AG09309 (cell line): Measurements from ENCODE around the gene TOGARAM2.

ENCODE experiments used
- DNase-seq: peaks from one replicate; pipeline ENCODE4 v3.0.0-alpha.2; 2010; ENCODE audit warnings: low read depth
- H3K4me3 ChIP-seq: 2 replicates; pipeline ENCODE4 v1.5.1; 2011; ENCODE audit warnings: mild to moderate bottlenecking, low read depth, low read length, moderate library complexity; ENCODE audit not compliant: control insufficient read depth
- TF ChIP-seq, protein P1 (sequence below): IDR thresholded peaks from 2 replicates; pipeline ENCODE4 v1.5.1; 2011; ENCODE audit warnings: mild to moderate bottlenecking, low read depth, low read length, inconsistent platforms; ENCODE audit not compliant: insufficient read depth, control insufficient read depth; ENCODE audit errors: missing control alignments

TOGARAM2 gene

DNA sequence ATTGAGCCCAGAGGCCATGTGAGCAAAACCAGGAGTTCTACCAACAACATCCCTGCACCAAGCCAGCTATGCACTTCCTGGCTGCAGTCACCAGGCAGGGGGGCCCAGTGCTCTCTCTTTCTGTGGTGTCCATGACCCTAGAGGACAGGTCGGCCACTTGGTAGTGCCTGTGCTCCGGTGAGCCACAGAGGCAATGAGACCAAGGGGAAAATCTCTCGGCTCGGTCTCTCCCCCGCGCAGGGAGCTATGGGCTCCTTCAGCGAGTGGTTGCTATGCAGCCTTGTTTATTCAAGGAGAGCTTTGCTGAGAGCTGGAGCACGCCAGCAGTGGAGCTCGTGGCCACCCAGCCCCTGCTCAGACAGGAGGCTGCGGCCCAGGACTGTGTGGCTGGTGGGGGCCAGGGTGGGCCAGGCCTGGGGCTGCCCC, at the start of gene TOGARAM2:
Gene TOGARAM2 (plus strand): TSS at position 283 of the 426 bp plus-strand sequence. CDS start 13,537 bp downstream, outside the sequence.
- DNase-seq, result no peak
- TF ChIP-seq, protein P1, sequence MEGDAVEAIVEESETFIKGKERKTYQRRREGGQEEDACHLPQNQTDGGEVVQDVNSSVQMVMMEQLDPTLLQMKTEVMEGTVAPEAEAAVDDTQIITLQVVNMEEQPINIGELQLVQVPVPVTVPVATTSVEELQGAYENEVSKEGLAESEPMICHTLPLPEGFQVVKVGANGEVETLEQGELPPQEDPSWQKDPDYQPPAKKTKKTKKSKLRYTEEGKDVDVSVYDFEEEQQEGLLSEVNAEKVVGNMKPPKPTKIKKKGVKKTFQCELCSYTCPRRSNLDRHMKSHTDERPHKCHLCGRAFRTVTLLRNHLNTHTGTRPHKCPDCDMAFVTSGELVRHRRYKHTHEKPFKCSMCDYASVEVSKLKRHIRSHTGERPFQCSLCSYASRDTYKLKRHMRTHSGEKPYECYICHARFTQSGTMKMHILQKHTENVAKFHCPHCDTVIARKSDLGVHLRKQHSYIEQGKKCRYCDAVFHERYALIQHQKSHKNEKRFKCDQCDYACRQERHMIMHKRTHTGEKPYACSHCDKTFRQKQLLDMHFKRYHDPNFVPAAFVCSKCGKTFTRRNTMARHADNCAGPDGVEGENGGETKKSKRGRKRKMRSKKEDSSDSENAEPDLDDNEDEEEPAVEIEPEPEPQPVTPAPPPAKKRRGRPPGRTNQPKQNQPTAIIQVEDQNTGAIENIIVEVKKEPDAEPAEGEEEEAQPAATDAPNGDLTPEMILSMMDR, result no peak

DNA sequence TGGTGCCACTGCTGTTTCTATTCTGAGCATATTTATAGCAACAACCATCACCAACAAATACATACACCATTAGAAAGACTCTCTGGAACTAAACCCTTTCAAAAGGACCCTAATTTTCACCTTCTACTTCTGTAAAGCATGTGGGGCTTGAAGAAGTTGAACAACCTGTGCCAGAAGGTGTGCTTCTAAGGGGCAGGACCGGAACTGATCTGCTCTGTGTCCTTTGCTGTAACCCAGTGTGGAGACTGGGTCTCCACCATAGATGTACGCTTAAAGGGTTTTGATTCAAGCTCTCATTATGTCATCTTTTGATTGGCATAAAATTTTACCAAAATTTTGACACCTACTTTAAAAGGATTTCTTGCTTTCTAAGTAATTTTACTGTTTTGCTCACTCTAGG, 46.3 kb upstream of the TOGARAM2 start:
- H3K4me3 ChIP-seq, result no peak overlapping the region
- TF ChIP-seq, protein P1, result no peak
- DNase-seq, result no peak

More for the DNA sequence above, at the start of gene TOGARAM2:
- no peak within 1 kb of the TSS for H3K4me3 ChIP-seq

DNA sequence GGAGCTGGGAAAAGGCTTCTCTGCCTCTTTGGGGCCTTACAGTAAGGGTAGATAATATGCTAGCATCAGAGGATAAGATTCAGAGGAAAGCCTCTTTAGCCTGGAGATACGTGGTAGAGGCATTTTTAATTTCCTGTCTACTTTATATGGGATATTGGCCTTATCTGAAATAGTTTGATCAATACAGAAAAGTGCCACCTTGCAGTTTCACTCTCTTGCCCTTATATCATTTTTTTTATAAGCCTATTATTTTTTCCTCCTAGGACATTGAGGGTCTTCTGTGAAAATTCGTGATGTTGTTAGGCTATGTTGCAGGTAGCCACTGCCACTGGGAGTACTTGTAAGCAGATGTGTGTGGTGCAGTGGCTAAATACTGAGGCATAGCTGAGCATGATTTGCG, 40.1 kb upstream of the TOGARAM2 start:
- TF ChIP-seq, protein P1, result no peak
- no peak for DNase-seq
- H3K4me3 ChIP-seq, result no peak overlapping the region

DNA sequence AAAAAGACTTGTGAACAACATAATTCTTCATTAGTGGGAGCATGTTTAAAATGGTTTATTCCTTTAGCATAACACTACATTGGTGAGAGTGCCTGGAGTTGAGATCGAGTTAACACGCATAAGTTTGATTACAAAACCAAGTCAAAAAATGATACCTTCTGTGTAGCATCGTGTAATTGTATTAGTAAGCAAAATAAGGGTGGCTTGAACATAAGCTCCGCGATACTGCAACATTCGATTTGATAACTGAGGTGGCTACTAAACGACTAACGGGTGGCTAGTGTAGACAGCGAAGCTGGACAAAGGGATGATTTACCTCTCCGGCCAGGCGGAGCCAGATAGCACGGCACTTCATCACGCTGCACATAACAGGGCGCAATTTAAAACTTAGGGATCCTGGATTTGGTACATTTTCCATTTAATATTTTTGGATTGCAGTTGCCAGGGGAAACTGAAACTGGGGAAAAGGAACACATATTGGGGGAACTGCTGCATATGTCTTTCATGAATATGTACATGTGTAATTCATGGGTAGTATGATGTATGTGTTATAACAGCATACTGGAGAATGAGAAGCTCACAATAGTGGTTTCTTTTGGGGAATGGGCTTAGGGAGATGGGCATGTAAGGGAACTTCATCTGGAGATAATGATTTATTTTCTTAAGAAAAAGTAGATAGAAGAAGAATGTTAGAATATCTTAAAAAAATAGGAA, 36.4 kb upstream of the TOGARAM2 start:
- DNase-seq, result no peak
- TF ChIP-seq, protein P1, result no peak
- no peak overlapping the region for H3K4me3 ChIP-seq

DNA sequence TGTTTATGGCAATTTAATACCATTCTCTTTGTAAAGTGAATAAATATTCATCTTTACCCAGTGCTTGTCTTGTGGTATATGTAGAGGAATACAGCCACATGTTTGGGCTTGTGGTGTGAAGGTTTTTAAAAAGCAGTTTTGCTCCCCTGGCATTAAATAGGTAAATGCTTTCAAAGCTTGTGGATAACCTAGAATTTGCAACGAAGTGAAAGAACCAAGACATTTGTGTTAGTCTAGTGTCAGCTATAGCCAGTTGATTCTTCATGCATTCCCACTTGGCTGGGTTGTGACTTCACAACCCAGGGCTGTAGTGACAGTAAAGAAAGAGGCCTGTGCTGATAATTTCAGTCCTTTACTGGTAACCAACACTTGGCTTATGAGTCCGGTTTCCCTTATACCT, 32.9 kb upstream of the TOGARAM2 start:
- TF ChIP-seq, protein P1, result no peak
- H3K4me3 ChIP-seq, result no peak overlapping the region

DNA sequence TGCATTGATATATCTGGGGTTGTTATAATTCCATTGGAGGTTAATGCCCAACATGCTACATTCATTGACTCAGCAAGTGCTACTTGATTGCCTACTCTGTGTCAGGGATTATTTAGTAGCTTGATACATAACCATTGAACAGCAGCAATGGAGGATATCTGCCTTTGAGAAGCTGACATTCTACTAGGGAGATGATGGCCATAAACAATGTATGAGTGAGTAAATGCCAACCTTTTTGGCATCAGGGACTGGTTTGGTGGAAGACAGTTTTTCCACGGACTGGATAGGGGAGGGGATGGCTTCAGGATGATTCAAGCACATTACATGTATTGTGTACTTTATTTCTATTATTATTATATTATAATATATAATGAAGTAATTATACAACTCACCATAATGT, 31.9 kb upstream of the TOGARAM2 start:
- TF ChIP-seq, protein P1, result no peak

More for the DNA sequence above, 32.9 kb upstream of the TOGARAM2 start:
- no peak for DNase-seq

More for the DNA sequence above, 31.9 kb upstream of the TOGARAM2 start:
- no peak overlapping the region for H3K4me3 ChIP-seq
- DNase-seq, result no peak
